PC-9 (cell line): ENCODE measurements around the gene ZNF629. TPM values are rescaled to one million over a fixed set of nuclear protein-coding genes. Genes with fewer than 3 reads are reported as not detected.
A peak's percentile ranks its signal among the peaks of the same experiment; 100 is the strongest.

Source experiments
- BruUV-seq: library from RNA; stranded (reverse); fragments of 400-500 nt; replicated peaks from 2 replicates; lab custom pipeline; 2021; lab: Mats Ljungman, UMichigan
- CTCF ChIA-PET: fragments of 300-600 bp; sonication (Branson Sonifier 250); formaldehyde crosslinking; loops from one replicate; lab custom pipeline; 2022; ENCODE audit warnings: antibody characterized with exemption; lab: Charles Lee
- POLR2A ChIA-PET: fragments of 300-600 bp; sonication (Branson Sonifier 250); formaldehyde crosslinking; loops from one replicate; lab custom pipeline; 2022; ENCODE audit warnings: antibody characterized with exemption; ENCODE audit not compliant: unreplicated experiment; lab: Charles Lee
- DNase-seq, 2 experiments: peaks; one replicate each; pipeline versions ENCODE4 v3.0.0 to v3.0.0-alpha.2; 2015 to 2022; ENCODE audit warnings: mixed read lengths in 1 of 2
- H2AFZ ChIP-seq: fragments of 200-600 bp; sonication (generic); 2 replicates; pipeline ENCODE4 v1.8.1; 2017; ENCODE audit warnings: antibody characterized with exemption
- H3F3A ChIP-seq: fragments of 200-600 bp; sonication (generic); 2 replicates; pipeline ENCODE4 v1.8.1; 2017; ENCODE audit warnings: antibody characterized with exemption, mild to moderate bottlenecking, low read depth; ENCODE audit not compliant: insufficient read depth
- H3K27ac ChIP-seq: fragments of 200-600 bp; sonication (generic); 2 replicates; pipeline ENCODE4 v1.6.1; 2016; ENCODE audit warnings: mixed run types
- H3K27me3 ChIP-seq: fragments of 200-600 bp; sonication (generic); 2 replicates; pipeline ENCODE4 v1.6.1; 2016; ENCODE audit warnings: low read depth, mixed run types; ENCODE audit not compliant: insufficient read depth
- H3K36me3 ChIP-seq: fragments of 200-600 bp; sonication (generic); 2 replicates; pipeline ENCODE4 v1.6.1; 2016; ENCODE audit warnings: low read depth, mixed run types
- H3K4me1 ChIP-seq: fragments of 200-600 bp; sonication (generic); replicated peaks from 2 replicates; pipeline ENCODE4 v1.6.1; 2016; ENCODE audit warnings: mixed run types; ENCODE audit not compliant: insufficient read depth
- H3K4me2 ChIP-seq: fragments of 200-600 bp; sonication (generic); 2 replicates; pipeline ENCODE4 v1.6.1; 2017; ENCODE audit warnings: mixed run types
- H3K4me3 ChIP-seq: fragments of 200-600 bp; sonication (generic); 2 replicates; pipeline ENCODE4 v1.6.1; 2016; ENCODE audit warnings: mixed run types
- H3K79me2 ChIP-seq: fragments of 200-600 bp; sonication (generic); 2 replicates; pipeline ENCODE4 v1.6.1; 2017; ENCODE audit warnings: low read depth, mixed run types
- H3K9me2 ChIP-seq: fragments of 200-600 bp; sonication (generic); 2 replicates; pipeline ENCODE4 v1.8.1; 2017; ENCODE audit warnings: mild to moderate bottlenecking; ENCODE audit not compliant: insufficient read depth
- H3K9me3 ChIP-seq: fragments of 200-600 bp; sonication (generic); 2 replicates; pipeline ENCODE4 v1.8.1; 2016; ENCODE audit warnings: low read depth; ENCODE audit not compliant: insufficient read depth
- H4K20me1 ChIP-seq: fragments of 200-600 bp; sonication (generic); 2 replicates; pipeline ENCODE4 v1.8.1; 2017; ENCODE audit not compliant: insufficient read depth
- EZH2 ChIP-seq: fragments of 200-600 bp; sonication (generic); IDR thresholded peaks from 2 replicates; pipeline ENCODE4 v1.8.0; 2017; ENCODE audit warnings: antibody characterized with exemption, low read depth
- intact Hi-C: fragments of 100-400 bp; cut with micrococcal nuclease; formaldehyde crosslinking; loops from one replicate; pipeline ENCODE4 v1.10.0; 2022; ENCODE audit not compliant: unreplicated experiment
- total RNA-seq: library from RNA; stranded (reverse); gene quantifications from 2 replicates; pipeline ENCODE4 v1.2.3, GENCODE V29; 2021
- TF ChIP-seq, protein P1 (sequence below): fragments of 200-600 bp; sonication (generic); conservative IDR thresholded peaks from 2 replicates; pipeline ENCODE4 v1.6.1; 2017; ENCODE audit warnings: mixed run types, antibody characterized with exemption, mild to moderate bottlenecking, moderate library complexity

ZNF629 gene
- total RNA-seq, 1 experiment from 2014 or later, result 25.6 TPM

DNA sequence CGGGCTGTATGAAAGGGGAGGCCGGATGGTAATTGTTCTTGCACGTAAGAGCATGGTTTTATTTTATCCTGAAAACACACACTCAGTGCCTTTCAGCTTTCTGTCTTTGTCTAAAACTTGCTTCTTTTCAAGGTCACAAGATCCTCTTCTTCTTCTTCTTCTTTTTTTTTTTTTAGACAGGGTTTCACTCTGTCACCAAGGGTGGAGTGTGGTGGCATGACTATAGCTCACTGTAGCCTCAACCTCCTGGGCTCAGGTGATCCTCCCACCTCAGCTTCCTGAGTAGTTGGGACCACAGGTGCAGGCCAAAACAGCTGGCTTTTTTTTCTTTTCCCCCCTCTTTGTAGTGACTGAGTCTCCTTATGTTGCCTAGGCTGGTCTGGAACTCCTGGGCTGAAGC lies 15.9 kb upstream of the ZNF629 start:
- POLR2A ChIA-PET, result no interaction called here
- no TSS peak for BruUV-seq
- Histone ChIP-seq H3F3A (peaks cover 30% of the 10 kb centered on the region), H3K4me1 (peaks cover 12% of the 10 kb centered on the region), H4K20me1 (no peaks in the 10 kb centered on the region), H3K27ac (no peak overlapping the region), H3K27me3 (no peaks in the 10 kb centered on the region), H3K9me2 (no peaks in the 10 kb centered on the region), H2AFZ (no peak overlapping the region), H3K36me3 (no peaks in the 10 kb centered on the region), H3K4me3 (no peak overlapping the region), H3K79me2 (no peaks in the 10 kb centered on the region), H3K4me2 (no peak overlapping the region), H3K9me3 (no peaks in the 10 kb centered on the region)
- DNase-seq, result no peak
- intact Hi-C loops, result no loop called here
- TF ChIP-seq, protein P1, sequence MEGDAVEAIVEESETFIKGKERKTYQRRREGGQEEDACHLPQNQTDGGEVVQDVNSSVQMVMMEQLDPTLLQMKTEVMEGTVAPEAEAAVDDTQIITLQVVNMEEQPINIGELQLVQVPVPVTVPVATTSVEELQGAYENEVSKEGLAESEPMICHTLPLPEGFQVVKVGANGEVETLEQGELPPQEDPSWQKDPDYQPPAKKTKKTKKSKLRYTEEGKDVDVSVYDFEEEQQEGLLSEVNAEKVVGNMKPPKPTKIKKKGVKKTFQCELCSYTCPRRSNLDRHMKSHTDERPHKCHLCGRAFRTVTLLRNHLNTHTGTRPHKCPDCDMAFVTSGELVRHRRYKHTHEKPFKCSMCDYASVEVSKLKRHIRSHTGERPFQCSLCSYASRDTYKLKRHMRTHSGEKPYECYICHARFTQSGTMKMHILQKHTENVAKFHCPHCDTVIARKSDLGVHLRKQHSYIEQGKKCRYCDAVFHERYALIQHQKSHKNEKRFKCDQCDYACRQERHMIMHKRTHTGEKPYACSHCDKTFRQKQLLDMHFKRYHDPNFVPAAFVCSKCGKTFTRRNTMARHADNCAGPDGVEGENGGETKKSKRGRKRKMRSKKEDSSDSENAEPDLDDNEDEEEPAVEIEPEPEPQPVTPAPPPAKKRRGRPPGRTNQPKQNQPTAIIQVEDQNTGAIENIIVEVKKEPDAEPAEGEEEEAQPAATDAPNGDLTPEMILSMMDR, result no peak
- no peak for TF ChIP-seq EZH2
- CTCF ChIA-PET, result interaction anchor here (0.6 kb wide), 1 partner anchor 12 kb away, joined by 5 read pairs; no protein-coding TSS in a partner anchor

GRCh38 chr16:30797670-30798309 lies 10.8 kb upstream of the ZNF629 start:
- intact Hi-C loops, result no loop called here
- Histone ChIP-seq H3K27me3 (no peaks in the 10 kb centered on the region), H3K4me2 (no peak overlapping the region), H2AFZ (no peak overlapping the region), H3K4me1 (peaks cover 8% of the 10 kb centered on the region), H3K9me3 (no peaks in the 10 kb centered on the region), H3K27ac (no peak overlapping the region), H3K36me3 (no peaks in the 10 kb centered on the region), H4K20me1 (no peaks in the 10 kb centered on the region), H3K4me3 (no peak overlapping the region), H3K9me2 (no peaks in the 10 kb centered on the region), H3K79me2 (no peaks in the 10 kb centered on the region), H3F3A (peaks cover 11% of the 10 kb centered on the region)
- ChIA-PET CTCF (no interaction called here), POLR2A (interaction anchor here (0.6 kb wide), 2 partner anchors 711 to 732 kb away, joined by 4 to 6 read pairs; partner anchors contain the start of gene ALDOA)
- no TSS peak for BruUV-seq
- DNase-seq, result peak in 1 of 2 experiments; percentile 34
- TF ChIP-seq, protein P1, result no peak; the same call in 1 of the 2 replicates
- TF ChIP-seq EZH2, result no peak

- POLR2A ChIA-PET, result no interaction called here
- Histone ChIP-seq H3K27me3 (no peaks in the 10 kb centered on the region), H3K27ac (no peak overlapping the region), H3K4me2 (no peak overlapping the region), H4K20me1 (no peaks in the 10 kb centered on the region), H3K4me1 (peaks cover 8% of the 10 kb centered on the region), H3K9me2 (no peaks in the 10 kb centered on the region), H3K36me3 (no peaks in the 10 kb centered on the region), H3K79me2 (no peaks in the 10 kb centered on the region), H3K9me3 (no peaks in the 10 kb centered on the region), H3K4me3 (no peak overlapping the region), H2AFZ (no peak overlapping the region), H3F3A (peaks cover 11% of the 10 kb centered on the region)
- intact Hi-C loops, result no loop called here
- no TSS peak for BruUV-seq
- CTCF ChIA-PET, result no interaction called here
- TF ChIP-seq EZH2, result no peak
- TF ChIP-seq, protein P1, result no peak
- peak in 1 of 2 experiments; percentile 33 for DNase-seq
Measured at GRCh38 chr16:30794634-30795033, 7.6 kb upstream of the ZNF629 start.
